T-helper 1 cell (primary cell): ENCODE data around the gene CDC14B.
A peak's percentile ranks its signal among the peaks of the same experiment; 100 is the strongest.
"Not testable (repeated sequence)": the region's sequence is repeated elsewhere in the genome, so short reads cannot be mapped to it uniquely, and the experiment has no call there.

Source experiments
- DNase-seq, 5 donors: peaks; one replicate each; pipeline ENCODE4 v3.0.0-alpha.2; 2012 to 2020

The CDC14B gene

GRCh38 chr9:96621618-96622017, 2.0 kb upstream of the CDC14B start:
- no peak for DNase-seq

GRCh38 chr9:96620832-96621269, 1.2 kb upstream of the CDC14B start:
- no peak for DNase-seq

GRCh38 chr9:96620181-96620514, 505 bp upstream of the CDC14B start:
- no peak for DNase-seq

- no peak for DNase-seq
Observed at GRCh38 chr9:96619124-96619465, 548 bp downstream of the CDC14B start.

GRCh38 chr9:96618209-96619123, 1.2 kb downstream of the CDC14B start:
- DNase-seq: peak in 2 of 5 donors; percentile 3 to 15

GRCh38 chr9:96617439-96618185, 2.0 kb downstream of the CDC14B start:
- DNase-seq: no peak

- no peak for DNase-seq
Observed at GRCh38 chr9:96616817-96617438, 2.7 kb downstream of the CDC14B start.

- no peak for DNase-seq
Observed at GRCh38 chr9:96615411-96615810, 4.2 kb downstream of the CDC14B start.

- not testable (repeated sequence) for DNase-seq
Observed at GRCh38 chr9:96614664-96615063, 5.0 kb downstream of the CDC14B start.

- no peak for DNase-seq
Observed at GRCh38 chr9:96612966-96613589, 6.6 kb downstream of the CDC14B start.

GRCh38 chr9:96612105-96612965, 7.3 kb downstream of the CDC14B start:
- DNase-seq: no peak

GRCh38 chr9:96611302-96611701, 8.3 kb downstream of the CDC14B start:
- no peak for DNase-seq

- no peak for DNase-seq
Observed at GRCh38 chr9:96609732-96610131, 9.9 kb downstream of the CDC14B start.

GRCh38 chr9:96607971-96608370, 11.7 kb downstream of the CDC14B start:
- DNase-seq: no peak

GRCh38 chr9:96605328-96605727, 14.3 kb downstream of the CDC14B start:
- no peak for DNase-seq

GRCh38 chr9:96604004-96604319, 15.7 kb downstream of the CDC14B start:
- no peak for DNase-seq

GRCh38 chr9:96603305-96604003, 16.2 kb downstream of the CDC14B start:
- DNase-seq: no peak

GRCh38 chr9:96599298-96599697, 20.3 kb downstream of the CDC14B start:
- DNase-seq: no peak

GRCh38 chr9:96596601-96597111, 23.0 kb downstream of the CDC14B start:
- no peak for DNase-seq

- no peak for DNase-seq
Observed at GRCh38 chr9:96587338-96588315, 32.0 kb downstream of the CDC14B start.
